DND-41 (cell line): ENCODE measurements around the gene TPRG1.

ENCODE experiments used
- CTCF ChIP-seq: IDR thresholded peaks from 2 replicates; pipeline ENCODE4 v1.5.1; 2012; ENCODE audit warnings: borderline replicate concordance, low read length, moderate library complexity, mild to moderate bottlenecking; ENCODE audit not compliant: poor library complexity, severe bottlenecking; ENCODE audit errors: extremely low read depth
- EZH2 ChIP-seq: IDR thresholded peaks from 3 replicates; pipeline ENCODE4 v1.6.1; 2012; ENCODE audit warnings: borderline replicate concordance, low read depth, mild to moderate bottlenecking, moderate library complexity, low read length, inconsistent platforms; ENCODE audit not compliant: severe bottlenecking

- TF ChIP-seq CTCF, result no peak
- TF ChIP-seq EZH2, result no peak
Observed at GRCh38 chr3:189158034-189158433, 13.7 kb upstream of the TPRG1 start.
